Measurements from ENCODE around the gene NOS3. TPM values are rescaled to one million over a fixed set of nuclear protein-coding genes. Genes with fewer than 3 reads are reported as not detected.

NOS3 gene
- total and polyA plus RNA-seq, 9 of the 15 experiments (the other 6 are each of a cell fraction or from before 2014, with no cell fraction given) = 1.1 to 121 (median 23.6) TPM

DNA sequence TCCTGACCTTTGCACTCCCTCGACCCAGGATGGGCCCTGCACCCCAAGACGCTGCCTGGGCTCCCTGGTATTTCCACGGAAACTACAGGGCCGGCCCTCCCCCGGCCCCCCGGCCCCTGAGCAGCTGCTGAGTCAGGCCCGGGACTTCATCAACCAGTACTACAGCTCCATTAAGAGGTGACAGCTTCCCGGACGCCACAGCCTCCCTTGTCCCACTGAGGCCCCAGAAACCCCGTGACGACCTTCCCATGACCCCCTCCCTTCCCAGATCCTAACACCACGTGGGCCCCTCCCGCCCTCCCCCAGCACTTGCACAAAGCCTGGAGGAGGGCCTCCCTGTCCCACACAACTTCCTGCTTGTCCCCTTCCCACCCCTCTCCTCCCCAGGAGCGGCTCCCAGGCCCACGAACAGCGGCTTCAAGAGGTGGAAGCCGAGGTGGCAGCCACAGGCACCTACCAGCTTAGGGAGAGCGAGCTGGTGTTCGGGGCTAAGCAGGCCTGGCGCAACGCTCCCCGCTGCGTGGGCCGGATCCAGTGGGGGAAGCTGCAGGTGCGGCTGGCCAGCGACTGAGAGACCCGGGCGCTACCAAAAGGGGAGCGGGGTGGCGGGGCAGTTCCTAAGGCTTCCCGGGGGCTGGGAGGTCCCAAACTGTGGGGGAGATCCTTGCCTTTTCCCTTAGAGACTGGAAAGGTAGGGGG, 5.7 kb downstream of the NOS3 start:
- FAIRE-seq (no peak), ATAC-seq (peak; percentile 15), DNase-seq (ENCODE audit: extremely low read depth in 1 of 4, low spot score in 3 of 4) (peak; percentile 65 to 76 (median 72))
- intact Hi-C loops (cut with micrococcal nuclease) (loop anchor here (10.0 kb wide), 1 partner anchor 682 kb away; no protein-coding TSS in a partner anchor), in situ Hi-C loops (cut with MboI) (no loop called here)
- CTCF ChIA-PET (ENCODE audit: low intra/inter-chr PET ratio) = interaction anchor here (0.6 to 0.7 kb wide), 2 partner anchors 8 to 307 kb away, joined by 3 to 4 read pairs; no protein-coding TSS in a partner anchor
- Histone ChIP-seq H3K27ac (ENCODE audit: extremely low read depth, low read depth, low read length) (peak overlapping the region; percentile 44; the same call in 2 of the 3 replicates), H3K4me1 (replicated peaks in 1 of 2; ENCODE audit: control insufficient read depth in 2 of 2, insufficient read depth in 2 of 2, low read length in 2 of 2) (peaks cover 49 to 71% of the 10 kb centered on the region in 2 experiments), H3K9ac (ENCODE audit: insufficient read depth in 1 of 2, low read depth in 2 of 2, low read length in 2 of 2) (peak overlapping the region; percentile 38 to 87; a peak in 3 of 4 replicates), H3K9me1 (ENCODE audit: control insufficient read depth, insufficient read depth, low read length) (no peaks in the 10 kb centered on the region), H3K4me3 (0 out of 2 replicates have a peak overlapping the region, but pooled peaks have one; percentile 17), H3K27me3 (ENCODE audit: control insufficient read depth in 2 of 2, insufficient read depth in 2 of 2, low read length in 2 of 2) (no peaks in the 10 kb centered on the region), H3K9me3 (replicated peaks; ENCODE audit: control insufficient read depth, insufficient read depth, low read depth, low read length) (no peaks in the 10 kb centered on the region; the same call in 1 of the 2 replicates), H4K20me1 (replicated peaks; ENCODE audit: control insufficient read depth, insufficient read depth, low read length) (peaks cover 5% of the 10 kb centered on the region; the same call in 1 of the 2 replicates), H3K79me2 (ENCODE audit: control insufficient read depth, insufficient read depth, low read length) (no peaks in the 10 kb centered on the region), H2AFZ (ENCODE audit: low read depth, low read length) (peak overlapping the region; percentile 98), H3K4me2 (ENCODE audit: insufficient read depth, low read length) (peak overlapping the region; percentile 46), H3K36me3 (ENCODE audit: control insufficient read depth, insufficient read depth, low read length) (no peaks in the 10 kb centered on the region)
- POLR2A ChIA-PET = interaction anchor here (0.5 to 2.2 kb wide), 7 partner anchors 10 to 1502 kb away, joined by 3 to 17 read pairs (median 3); no protein-coding TSS in a partner anchor
- 18% methylated on average over 27 of the region's 31 CpGs for WGBS (ENCODE audit: insufficient coverage, low coverage, missing lambda C conversion rate)
- no TSS peak for BruUV-seq (replicated peaks)
- TF ChIP-seq, protein P1, sequence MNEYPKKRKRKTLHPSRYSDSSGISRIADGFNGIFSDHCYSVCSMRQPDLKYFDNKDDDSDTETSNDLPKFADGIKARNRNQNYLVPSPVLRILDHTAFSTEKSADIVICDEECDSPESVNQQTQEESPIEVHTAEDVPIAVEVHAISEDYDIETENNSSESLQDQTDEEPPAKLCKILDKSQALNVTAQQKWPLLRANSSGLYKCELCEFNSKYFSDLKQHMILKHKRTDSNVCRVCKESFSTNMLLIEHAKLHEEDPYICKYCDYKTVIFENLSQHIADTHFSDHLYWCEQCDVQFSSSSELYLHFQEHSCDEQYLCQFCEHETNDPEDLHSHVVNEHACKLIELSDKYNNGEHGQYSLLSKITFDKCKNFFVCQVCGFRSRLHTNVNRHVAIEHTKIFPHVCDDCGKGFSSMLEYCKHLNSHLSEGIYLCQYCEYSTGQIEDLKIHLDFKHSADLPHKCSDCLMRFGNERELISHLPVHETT (CRISPR knock-in tag; conservative IDR thresholded peaks at IDR 0.05 in 1 of 2, IDR thresholded peaks at IDR 0.05 in 1 of 2) = peak in 1 of 2 experiments; percentile 51; a peak in 2 of 4 replicates
- TF ChIP-seq, protein P2, sequence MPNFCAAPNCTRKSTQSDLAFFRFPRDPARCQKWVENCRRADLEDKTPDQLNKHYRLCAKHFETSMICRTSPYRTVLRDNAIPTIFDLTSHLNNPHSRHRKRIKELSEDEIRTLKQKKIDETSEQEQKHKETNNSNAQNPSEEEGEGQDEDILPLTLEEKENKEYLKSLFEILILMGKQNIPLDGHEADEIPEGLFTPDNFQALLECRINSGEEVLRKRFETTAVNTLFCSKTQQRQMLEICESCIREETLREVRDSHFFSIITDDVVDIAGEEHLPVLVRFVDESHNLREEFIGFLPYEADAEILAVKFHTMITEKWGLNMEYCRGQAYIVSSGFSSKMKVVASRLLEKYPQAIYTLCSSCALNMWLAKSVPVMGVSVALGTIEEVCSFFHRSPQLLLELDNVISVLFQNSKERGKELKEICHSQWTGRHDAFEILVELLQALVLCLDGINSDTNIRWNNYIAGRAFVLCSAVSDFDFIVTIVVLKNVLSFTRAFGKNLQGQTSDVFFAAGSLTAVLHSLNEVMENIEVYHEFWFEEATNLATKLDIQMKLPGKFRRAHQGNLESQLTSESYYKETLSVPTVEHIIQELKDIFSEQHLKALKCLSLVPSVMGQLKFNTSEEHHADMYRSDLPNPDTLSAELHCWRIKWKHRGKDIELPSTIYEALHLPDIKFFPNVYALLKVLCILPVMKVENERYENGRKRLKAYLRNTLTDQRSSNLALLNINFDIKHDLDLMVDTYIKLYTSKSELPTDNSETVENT (CRISPR knock-in tag; IDR thresholded peaks at IDR 0.05) = no peak
- TF ChIP-seq CEBPB (tag; IDR thresholded peaks at IDR 0.05) (peak; percentile 47), ETV1 (tag; conservative IDR thresholded peaks at IDR 0.05; ENCODE audit: low read depth) (peak; percentile 40; the same call in 1 of the 2 replicates), ZNF12 (CRISPR knock-in tag; IDR thresholded peaks at IDR 0.05) (peak; percentile 37; the same call in 1 of the 2 replicates), E2F3 (CRISPR knock-in tag; IDR thresholded peaks at IDR 0.05) (0 out of 2 replicates have a peak, but pooled peaks have one; percentile 10), RB1 (IDR thresholded peaks at IDR 0.05; ENCODE audit: low read depth) (0 out of 2 replicates have a peak, but pooled peaks have one; percentile 20), NFE2 (IDR thresholded peaks at IDR 0.05; ENCODE audit: low read depth) (peak; percentile 66), PHF8 (IDR thresholded peaks at IDR 0.05; ENCODE audit: borderline replicate concordance, low read length) (peak; percentile 45; the same call in 1 of the 2 replicates), EGR1 (conservative IDR thresholded peaks at IDR 0.05) (peak; percentile 66), MTA3 (IDR thresholded peaks at IDR 0.05; ENCODE audit: borderline replicate concordance) (peak; percentile 26; the same call in 1 of the 2 replicates)
- TF ChIP-seq, protein P3, sequence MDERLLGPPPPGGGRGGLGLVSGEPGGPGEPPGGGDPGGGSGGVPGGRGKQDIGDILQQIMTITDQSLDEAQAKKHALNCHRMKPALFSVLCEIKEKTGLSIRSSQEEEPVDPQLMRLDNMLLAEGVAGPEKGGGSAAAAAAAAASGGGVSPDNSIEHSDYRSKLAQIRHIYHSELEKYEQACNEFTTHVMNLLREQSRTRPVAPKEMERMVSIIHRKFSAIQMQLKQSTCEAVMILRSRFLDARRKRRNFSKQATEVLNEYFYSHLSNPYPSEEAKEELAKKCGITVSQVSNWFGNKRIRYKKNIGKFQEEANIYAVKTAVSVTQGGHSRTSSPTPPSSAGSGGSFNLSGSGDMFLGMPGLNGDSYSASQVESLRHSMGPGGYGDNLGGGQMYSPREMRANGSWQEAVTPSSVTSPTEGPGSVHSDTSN (CRISPR knock-in tag; IDR thresholded peaks at IDR 0.05; ENCODE audit: low read depth) = no peak
- TF ChIP-seq, protein P3 (tag; conservative IDR thresholded peaks at IDR 0.05; ENCODE audit: low read depth) = no peak

Measured in K562 (cell line).